Kidney (tissue), 14 donors: ENCODE results near the gene ZNF436. TPM values are rescaled to one million over a fixed set of nuclear protein-coding genes. Genes with fewer than 3 reads are reported as not detected.

ENCODE experiments used
- DNase-seq, 5 donors: peaks; one replicate each; pipeline ENCODE4 v3.0.0-alpha.2; 2013 to 2020
- FAIRE-seq: peaks from 2 replicates; lab custom pipeline; 2012; peaks lifted over from hg19 to GRCh38; lab: Jason Lieb, UNC
- H3K27ac ChIP-seq, 2 donors: one replicate each; pipeline ENCODE4 v1.7.0; 2013; ENCODE audit warnings: low read depth in 2 of 2, low read length in 2 of 2, inconsistent platforms in 1 of 2
- H3K27me3 ChIP-seq: one replicate; pipeline ENCODE4 v1.7.1; 2013; ENCODE audit warnings: low read length, inconsistent platforms; ENCODE audit not compliant: control insufficient read depth, insufficient read depth
- H3K36me3 ChIP-seq, 3 donors: one replicate each; pipeline versions ENCODE4 v1.7.0 to v1.7.1; 2013; ENCODE audit warnings: low read length in 3 of 3, control low read depth in 1 of 3, inconsistent platforms in 1 of 3; ENCODE audit not compliant: insufficient read depth in 3 of 3, control insufficient read depth in 2 of 3
- H3K4me1 ChIP-seq, 3 donors: one replicate each; pipeline versions ENCODE4 v1.7.0 to v1.7.1; 2013; ENCODE audit warnings: low read length in 3 of 3, inconsistent platforms in 1 of 3, low read depth in 1 of 3; ENCODE audit not compliant: control insufficient read depth in 2 of 3, insufficient read depth in 2 of 3
- H3K4me3 ChIP-seq, 3 donors: one replicate each; pipeline versions ENCODE4 v1.7.0 to v1.8.1; 2013; ENCODE audit warnings: low read length in 3 of 3, control low read depth in 1 of 3, inconsistent platforms in 1 of 3
- H3K9ac ChIP-seq, 3 donors: one replicate each; pipeline versions ENCODE4 v1.7.0 to v1.7.1; 2013; ENCODE audit warnings: low read length in 3 of 3, control low read depth in 1 of 3, inconsistent platforms in 1 of 3
- H3K9me3 ChIP-seq, 3 donors: one replicate each; pipeline versions ENCODE4 v1.7.0 to v1.7.1; 2013; ENCODE audit warnings: low read length in 3 of 3, control low read depth in 1 of 3, inconsistent platforms in 1 of 3; ENCODE audit not compliant: control insufficient read depth in 2 of 3, insufficient read depth in 1 of 3
- CTCF ChIP-seq: IDR thresholded peaks from 3 replicates; pipeline ENCODE4 v1.5.1; 2012; ENCODE audit warnings: mild to moderate bottlenecking, moderate library complexity, borderline replicate concordance; ENCODE audit not compliant: insufficient read depth; ENCODE audit errors: extremely low read depth
- intact Hi-C: fragments of 100-400 bp; cut with DNase I; formaldehyde crosslinking; loops from one replicate; pipeline ENCODE4 v1.11.1; 2022
- polyA plus RNA-seq: library from polyadenylated mRNA; stranded (reverse); fragments of 350-450 nt; fragmentation: Illumina TruSeq; extraction: RNeasy Lipid Tissue Mini Kit (QIAGEN cat#74804); gene quantifications from one replicate; pipeline ENCODE4 v1.2.3, GENCODE V29; 2014; ENCODE audit warnings: low read depth, low replicate concordance; ENCODE audit not compliant: insufficient read depth
- total RNA-seq: library from RNA; stranded (reverse); fragmentation: NEBNext Ultra II Directional; extraction: Animal tissue kit (Norgen Biotek cat#: 25700); gene quantifications from one replicate; pipeline ENCODE4 v1.2.1, GENCODE V29; 2021
- donor health status: control.
- donor health status: control.
- donor health status: control.
- donor health status: control.
- donor health status: control.
- donor health status: DM: yes; HTN: yes; CAD: no.
- donor health status: Normal renal cell carcinoma (clear cell type).

ZNF436 gene
- total and polyA plus RNA-seq, 2 donors from 2014 or later: 4.6 to 19.8 TPM

DNA sequence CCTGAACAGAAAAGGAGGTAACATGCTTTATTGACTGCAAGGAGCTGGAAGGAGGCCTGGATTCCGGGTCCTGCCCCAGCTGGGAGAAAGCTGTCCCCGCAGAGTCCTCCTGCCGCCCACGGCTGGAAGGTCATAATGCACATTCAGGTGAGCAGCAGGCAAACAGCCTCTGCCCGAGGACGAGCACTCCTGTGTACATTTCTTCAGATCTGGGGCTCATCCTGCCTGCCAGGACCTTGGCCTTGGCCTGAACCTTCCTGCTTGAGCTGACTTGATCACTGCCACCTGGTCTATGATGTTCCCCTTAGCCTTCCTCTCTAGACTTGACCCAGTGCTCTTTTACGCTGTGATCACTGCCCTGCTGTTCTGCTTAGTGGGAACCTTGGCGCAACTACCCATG lies 17.9 kb upstream of the ZNF436 start:
- H3K27ac ChIP-seq: no peak overlapping the region
- H3K4me3 ChIP-seq: no peak overlapping the region
- intact Hi-C loops: no loop called here
- no peak for TF ChIP-seq CTCF
- H3K4me1 ChIP-seq: peaks cover 0 to 2% (median 0%) of the 10 kb centered on the region in 3 donors
- peaks cover 0 to 4% (median 0%) of the 10 kb centered on the region in 3 donors for H3K9me3 ChIP-seq
- no peak overlapping the region for H3K9ac ChIP-seq
- DNase-seq: no peak
- no peak for FAIRE-seq
- peaks cover 4 to 10% (median 8%) of the 10 kb centered on the region in 3 donors for H3K36me3 ChIP-seq
- H3K27me3 ChIP-seq: no peaks in the 10 kb centered on the region

- FAIRE-seq (no peak), DNase-seq (peak in 2 of 5 donors; percentile 38 to 43)
- intact Hi-C loops: no loop called here
- H3K4me3 ChIP-seq: no peak overlapping the region
- no peak for TF ChIP-seq CTCF
- no peak overlapping the region for H3K9ac ChIP-seq
- no peaks in the 10 kb centered on the region for H3K9me3 ChIP-seq
- H3K4me1 ChIP-seq: peaks cover 0 to 2% (median 0%) of the 10 kb centered on the region in 3 donors
- peaks cover 0 to 11% (median 10%) of the 10 kb centered on the region in 3 donors for H3K36me3 ChIP-seq
- H3K27ac ChIP-seq: no peak overlapping the region
- H3K27me3 ChIP-seq: no peaks in the 10 kb centered on the region
These were observed 15.5 kb upstream of the ZNF436 start for GRCh38 chr1:23385119-23385621.

DNA sequence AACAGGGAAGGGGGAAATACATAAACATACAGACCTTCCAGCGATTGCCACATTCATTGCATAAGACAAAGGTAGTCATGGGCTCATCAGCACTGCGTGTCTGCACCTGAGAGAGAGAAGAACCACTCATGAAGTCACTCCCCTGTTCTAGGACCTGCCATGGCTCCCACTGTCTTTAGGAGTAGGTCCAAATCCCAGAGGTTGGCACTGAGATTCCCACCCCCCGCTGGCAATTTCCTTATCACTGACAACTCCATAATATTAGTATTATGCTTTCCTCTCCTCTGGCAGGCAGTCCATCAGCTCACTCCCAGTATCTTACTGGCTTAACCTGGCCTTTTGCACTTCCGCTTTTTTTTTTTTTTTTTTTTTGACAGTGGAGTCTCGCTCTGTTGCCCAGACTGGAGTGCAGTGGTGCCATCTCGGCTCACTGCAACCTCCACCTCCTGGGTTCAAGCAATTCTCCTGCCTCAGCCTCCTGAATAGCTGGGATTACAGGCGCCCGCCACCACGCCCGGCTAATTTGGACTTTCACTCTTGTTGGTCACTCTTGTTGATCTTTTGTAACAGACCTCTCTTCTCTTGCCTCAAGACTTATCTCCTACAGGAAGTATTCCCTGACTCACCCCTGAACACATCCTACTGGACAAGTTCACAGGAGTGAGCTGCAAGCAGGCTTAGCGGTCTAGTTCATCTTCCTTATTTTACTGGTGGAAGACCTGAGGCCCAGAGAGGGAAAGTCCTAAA lies 14.8 kb upstream of the ZNF436 start:
- Histone ChIP-seq H3K36me3 (peaks cover 0 to 11% (median 10%) of the 10 kb centered on the region in 3 donors), H3K27ac (no peak overlapping the region), H3K27me3 (no peaks in the 10 kb centered on the region), H3K4me3 (no peak overlapping the region), H3K4me1 (peaks cover 0 to 2% (median 0%) of the 10 kb centered on the region in 3 donors), H3K9ac (no peak overlapping the region), H3K9me3 (no peaks in the 10 kb centered on the region)
- intact Hi-C loops: no loop called here
- FAIRE-seq: no peak
- no peak for DNase-seq
- TF ChIP-seq CTCF: no peak
